Stimulated activated CD4-positive, alpha-beta T cell treated with anti-CD3 and anti-CD28 coated beads, Interleukin-4, amount 100 ng/mL, for 4 hours (primary cell): Measurements from ENCODE around the gene HOXA5.

Experiments
- DNase-seq, 2 experiments: peaks; one replicate each; pipeline ENCODE4 v3.0.0-alpha.2; 2020

Gene HOXA5

DNA sequence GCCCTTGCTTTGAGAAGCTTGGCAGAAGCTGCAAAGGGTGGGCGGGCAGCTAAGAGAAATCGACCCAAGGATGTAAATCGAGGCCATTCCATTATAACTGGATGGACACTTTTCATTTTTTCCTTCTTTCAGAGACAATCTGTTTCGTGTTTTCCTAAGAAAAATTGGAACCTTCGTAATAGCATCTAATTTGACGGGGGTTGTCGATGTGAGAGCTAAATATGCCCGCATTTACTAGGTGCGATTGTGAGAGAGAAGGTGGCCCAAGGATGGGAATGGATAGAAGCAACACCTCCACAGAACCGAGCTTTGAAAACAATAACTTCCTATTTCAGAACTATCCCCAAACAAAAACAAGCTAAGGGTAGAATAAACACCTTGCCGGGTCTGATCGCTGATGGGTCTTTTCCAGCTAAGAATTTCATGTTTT, 12.1 kb downstream of the HOXA5 start:
- no peak for DNase-seq

DNA sequence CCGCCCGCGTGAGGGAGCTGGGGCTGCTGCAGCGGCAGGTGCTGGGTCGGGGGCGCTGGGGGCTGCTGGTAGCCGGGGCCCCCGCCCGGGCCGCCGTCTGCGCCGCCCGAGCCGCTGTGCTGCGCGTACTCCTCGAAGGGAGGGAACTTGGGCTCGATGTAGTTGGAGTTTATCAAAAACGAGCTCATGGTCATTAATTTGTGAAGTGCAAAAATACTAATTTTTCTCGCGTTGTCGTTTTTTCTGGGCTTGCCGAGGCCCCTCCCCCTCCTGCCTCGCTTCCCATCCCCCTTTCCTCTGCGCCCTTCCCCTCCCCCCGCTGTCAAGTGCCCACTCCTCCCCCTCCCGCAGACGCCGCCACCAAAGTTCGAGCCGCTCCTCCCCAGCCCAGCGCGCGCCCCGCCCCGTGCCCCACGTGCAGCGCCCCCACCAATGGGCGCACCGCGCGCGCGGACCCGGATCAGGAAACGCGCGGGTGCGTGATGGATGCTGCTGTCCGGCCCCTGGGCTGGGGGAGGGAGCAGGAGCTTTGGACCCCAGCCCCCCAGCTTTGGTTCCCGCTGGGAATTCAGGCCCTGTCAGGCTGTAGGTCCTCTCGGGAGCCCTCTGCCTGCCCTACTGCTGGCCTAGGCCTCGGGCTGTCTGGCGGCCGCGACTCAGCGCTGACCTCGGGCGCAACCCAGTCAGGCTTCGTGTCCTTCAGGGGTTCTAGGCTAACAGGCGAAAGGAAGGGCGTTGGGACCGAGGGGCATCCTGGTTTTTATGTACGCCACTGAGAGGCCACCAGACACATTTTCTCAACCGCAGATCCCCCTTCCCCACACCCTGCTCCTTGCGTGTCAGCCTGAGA, 12.7 kb downstream of the HOXA5 start, which contains the start of gene HOXA4:
TSS of gene HOXA4 (minus strand) at position 218 of the 850 bp plus-strand sequence. CDS start at position 194, 24 bp downstream.
- DNase-seq, result peak; percentile 69 to 71

GRCh38 chr7:27129729-27130539, 13.5 kb downstream of the HOXA5 start:
- no peak for DNase-seq

- DNase-seq, result no peak
Measured at GRCh38 chr7:27128776-27129728, 14.4 kb downstream of the HOXA5 start.

DNA sequence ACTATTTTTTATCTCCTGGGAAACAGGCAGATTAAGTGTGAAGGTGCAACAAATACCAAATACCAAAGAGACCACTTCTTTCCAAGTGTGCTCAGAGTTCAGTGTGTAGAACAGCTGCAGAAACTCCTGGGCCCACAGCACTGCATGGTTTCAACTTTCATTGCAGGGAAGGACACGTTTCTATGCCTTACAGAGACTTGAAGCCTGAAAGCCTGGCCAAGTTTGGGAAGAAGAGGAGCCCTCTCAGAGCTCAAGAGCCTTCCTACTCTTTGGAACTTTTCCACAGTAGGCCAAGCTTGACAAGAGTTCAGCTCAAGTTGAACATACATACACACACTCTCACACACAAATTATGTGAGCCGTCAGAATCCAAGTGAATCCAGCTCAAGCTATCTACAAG, 15.4 kb downstream of the HOXA5 start:
- DNase-seq, result no peak

DNA sequence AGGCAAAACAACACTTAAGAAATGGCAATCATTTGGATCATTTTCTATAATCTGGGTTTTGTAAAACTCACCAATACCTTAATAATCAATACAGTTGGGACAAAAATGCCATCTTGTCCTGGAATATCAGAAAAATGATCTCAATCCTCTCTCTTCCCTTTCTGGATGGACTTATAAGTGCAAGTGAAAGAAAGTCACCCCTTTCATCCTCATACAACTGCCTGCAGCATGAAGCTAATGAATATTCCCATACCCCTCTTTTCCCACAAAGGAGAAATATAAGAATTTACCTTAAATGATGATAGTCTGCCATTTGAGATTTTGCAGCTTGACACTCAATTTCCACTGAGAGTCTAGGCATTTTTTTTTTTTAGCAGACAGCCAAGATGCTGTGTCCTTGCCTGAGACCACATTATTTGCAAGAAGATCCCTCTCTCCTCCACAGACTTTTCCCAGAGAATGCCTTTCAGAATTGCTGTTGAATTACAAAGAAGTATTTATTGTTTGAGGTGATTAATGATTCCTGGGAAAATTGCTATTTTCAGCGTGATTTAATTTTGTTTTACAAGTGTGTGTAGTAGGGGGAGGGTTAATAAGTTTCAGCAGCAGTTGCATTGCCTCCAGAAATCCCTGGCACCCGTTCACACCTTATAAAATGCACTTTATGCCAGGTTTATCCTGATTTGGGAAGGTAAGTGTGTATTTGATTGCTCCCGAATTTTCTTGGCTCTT, 16.7 kb downstream of the HOXA5 start:
- DNase-seq, result no peak

DNA sequence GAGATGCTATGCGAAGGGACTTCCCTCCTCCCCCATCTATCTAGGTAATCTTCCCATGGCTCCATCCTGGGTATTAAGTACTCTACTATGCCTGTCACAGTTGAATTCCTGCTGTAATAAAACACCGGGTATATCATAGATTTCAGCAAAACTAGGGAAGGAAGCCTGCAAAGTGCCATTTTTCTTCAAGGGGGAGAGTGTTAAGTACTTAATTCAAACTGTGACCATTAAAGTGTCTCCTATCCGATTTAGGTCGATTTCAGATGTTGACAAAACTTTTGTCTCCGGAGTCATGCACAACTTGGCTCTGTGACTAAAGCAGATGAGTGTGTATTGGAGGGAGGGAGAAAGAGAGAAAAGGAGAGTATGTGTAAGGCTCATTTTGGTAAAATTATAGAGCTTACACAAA, 17.5 kb downstream of the HOXA5 start:
- DNase-seq, result no peak

GRCh38 chr7:27124902-27125689, 18.4 kb downstream of the HOXA5 start:
- no peak for DNase-seq

DNA sequence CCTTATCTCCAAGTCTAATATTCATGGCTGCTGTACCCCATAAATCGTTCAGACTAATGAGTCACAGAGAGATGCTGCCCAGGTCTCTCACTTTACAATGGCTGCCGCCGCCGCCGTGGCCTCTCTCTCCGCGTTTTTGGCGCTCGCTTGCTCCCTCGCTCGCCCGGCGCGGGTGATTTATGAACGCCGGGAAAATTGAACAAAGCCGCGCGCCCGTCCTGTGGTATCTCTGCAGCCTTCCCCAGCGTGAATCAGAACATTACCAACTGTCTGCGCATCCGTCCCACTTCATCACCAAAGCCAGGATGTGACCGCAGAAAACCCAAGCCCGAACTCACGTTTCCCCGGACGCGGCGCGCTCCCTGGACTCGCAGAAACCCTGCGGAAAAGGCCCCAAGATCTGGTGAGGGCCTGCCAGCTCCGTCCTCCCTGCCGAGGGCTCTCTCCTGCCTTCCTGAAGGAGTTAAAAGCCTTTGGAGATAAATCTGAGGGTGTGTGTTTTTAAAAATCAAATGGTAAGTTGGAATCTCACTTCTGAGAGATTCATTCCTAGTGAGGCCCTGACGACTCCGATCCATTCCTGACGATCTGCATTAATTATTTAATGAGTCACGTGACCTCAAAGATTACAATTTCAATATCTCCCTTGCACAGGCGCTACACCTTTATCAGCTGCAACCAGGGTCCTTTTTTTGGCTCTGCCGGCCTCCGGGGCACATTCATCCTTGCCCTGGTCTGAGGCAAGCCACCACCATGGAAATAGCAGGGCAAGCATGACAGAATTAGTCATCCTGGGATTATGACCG, 19.2 kb downstream of the HOXA5 start:
- DNase-seq, result no peak

DNA sequence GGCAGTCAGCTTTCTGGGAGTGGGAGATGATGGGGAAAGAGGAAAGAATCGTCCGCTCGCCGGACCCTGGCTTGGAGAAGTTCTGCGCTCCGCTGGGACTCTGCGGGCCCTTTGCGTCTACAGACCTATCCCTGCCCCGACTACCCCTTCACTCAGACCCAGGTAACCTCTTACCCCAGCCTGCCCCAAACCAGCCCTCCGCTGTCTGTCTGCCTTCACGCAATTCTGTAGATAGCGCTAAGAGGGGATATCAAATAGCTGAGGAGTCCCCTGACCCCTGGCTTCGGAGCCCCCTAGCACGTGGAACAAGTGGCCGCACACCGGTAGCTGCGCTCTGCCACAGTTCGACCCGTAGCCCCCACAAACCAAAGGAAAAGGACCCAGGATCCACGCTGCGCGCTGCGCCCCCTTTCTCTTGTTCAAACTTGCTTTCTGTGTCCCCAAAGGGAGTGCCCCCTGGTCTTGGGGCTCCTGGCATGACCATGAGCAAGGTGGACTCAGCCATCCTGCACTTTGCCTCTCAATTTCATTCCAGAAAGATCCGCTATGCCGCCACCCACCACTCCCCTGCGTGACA, 19.9 kb downstream of the HOXA5 start:
- DNase-seq, result no peak

- no peak for DNase-seq
Measured at GRCh38 chr7:27123007-27123476, 20.4 kb downstream of the HOXA5 start.

DNA sequence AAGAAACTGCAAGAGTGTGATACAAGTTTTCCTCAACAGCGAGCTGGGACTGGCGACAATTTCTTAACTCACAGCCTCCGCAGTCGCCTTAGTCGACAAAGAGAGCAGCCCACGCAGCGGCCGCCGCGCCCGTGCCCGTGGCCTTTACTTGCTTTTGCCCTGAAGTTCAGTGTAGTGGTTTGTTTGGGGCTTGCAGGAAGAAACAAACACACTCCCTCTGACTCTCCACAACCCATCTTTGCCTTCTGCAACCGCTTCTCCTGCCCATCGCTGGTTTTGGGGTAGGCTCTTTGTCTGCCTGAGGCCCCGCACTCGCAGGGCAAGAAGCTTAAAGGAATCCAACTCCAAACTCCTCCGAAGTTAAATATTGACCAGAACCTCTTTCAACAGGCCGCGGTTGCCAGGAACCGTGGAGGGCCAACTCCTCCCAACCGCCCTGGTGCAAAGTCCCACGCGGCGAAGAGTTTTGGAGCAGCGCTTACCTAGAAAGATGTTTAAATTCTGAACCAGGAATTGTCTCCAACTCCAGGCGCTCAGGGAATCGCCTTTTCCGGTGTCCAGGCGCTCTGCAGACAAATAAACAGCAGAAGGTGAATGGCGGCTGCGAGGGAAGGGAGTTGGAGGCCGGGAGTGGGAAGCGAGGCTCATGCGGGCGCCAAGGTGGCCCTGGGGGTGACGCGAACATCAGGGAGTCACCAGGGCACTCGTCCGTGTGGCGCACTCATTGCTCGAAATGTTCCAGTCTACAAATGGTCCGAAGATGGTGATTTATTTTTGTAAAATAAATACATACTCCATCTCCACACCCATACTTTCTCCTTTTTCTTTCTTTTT, 21.2 kb downstream of the HOXA5 start:
- no peak for DNase-seq

DNA sequence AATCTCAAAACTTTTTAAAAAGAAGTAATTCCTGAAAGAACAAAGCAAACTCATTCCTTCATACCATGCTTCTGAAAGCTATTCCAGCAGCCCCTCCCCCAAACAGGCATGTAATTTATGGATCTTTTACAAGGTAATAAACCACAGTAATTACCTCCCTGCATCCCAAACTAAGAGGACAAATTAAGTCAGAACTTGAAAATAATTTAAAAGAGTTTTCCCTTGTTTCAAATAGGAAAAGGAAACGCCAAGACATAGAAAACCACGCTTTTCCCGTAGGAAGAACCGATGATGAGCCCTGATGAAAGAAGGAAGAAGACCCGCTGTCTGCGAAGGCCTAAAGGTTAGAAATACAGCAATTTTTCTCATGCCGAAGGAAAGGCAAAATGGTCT, 21.8 kb downstream of the HOXA5 start:
- DNase-seq, result no peak

DNA sequence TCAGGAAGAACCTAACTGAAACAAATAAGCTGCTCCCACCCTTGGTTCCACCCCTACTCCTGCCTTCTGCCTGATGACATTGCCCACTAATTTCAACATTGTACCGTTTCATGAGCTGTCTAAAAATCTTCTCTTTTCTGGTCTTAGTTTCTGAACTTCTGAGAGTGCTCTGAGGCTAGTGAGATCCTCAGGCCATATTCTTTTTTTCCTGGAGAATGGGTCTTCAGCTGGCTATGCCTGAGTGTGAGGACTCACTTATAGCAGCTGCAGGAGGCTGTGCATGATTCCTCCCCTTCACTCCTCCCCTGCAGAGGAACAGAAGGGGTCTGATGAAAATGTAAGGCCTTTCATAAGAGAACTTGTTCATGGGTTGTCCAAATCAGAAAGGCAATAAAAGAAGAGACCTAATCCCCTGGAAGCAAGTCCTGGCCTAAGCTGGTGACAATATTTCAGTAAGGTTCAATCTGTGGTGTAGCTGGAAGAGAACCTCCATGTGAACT, 24.0 kb downstream of the HOXA5 start:
- DNase-seq, result no peak

DNA sequence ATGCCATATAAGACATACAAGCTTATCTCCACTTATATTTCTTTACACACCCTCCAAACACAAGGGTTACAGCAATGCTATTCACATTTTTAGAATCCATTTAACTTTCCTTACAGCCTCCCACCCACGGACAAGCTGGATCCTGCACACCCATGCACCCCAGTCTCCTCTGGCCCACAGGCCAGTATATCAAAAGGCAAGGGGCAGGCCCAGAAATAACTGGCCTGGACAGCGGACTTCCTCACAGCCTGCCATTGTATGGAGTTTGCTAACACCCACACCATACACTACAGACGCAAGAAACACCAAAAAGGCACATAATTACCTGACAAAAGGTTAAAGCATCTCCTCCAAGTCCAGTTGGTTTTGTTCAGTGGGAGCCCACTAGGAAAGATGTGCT, 24.9 kb downstream of the HOXA5 start:
- DNase-seq, result no peak

DNA sequence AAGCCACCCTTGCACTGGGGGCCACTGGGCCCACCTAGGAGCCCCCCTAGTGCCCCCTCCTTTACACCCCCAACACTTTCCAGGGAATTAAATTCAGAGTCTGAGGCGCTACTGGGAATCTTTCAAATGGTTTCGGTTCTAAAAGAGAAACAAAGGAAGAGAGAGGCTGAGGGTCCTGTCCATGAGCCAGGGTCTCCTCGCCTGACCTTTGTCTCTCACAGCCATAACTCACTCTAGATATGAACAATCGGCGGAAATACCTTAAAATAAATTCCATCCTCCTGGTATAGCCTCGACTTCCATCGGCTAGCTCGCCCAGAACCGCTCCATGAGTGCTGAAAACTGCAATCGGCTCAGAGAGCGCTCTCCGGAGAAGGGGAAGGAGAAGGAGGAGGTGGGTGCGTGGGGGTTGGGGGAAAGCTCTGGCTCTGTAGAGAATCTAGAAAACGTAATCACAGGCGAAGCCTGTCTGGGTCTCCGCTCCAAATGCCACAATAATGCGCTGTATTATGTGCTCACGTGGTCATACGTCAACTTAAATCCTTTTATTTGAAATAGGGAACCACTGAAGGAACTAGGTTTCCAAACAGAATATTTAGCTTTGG, 25.5 kb downstream of the HOXA5 start:
- DNase-seq, result no peak

GRCh38 chr7:27116962-27117886, 26.3 kb downstream of the HOXA5 start:
- no peak for DNase-seq
